HG02610 (cell line): ENCODE results near the gene RBM3.

Experiments used
- ATAC-seq: cut with Tn5 transposase; IDR thresholded peaks from one replicate; pipeline ENCODE4 v1.9.1; 2021; ENCODE audit warnings: mild to moderate bottlenecking, moderate library complexity; ENCODE audit not compliant: unreplicated experiment

The RBM3 gene

DNA sequence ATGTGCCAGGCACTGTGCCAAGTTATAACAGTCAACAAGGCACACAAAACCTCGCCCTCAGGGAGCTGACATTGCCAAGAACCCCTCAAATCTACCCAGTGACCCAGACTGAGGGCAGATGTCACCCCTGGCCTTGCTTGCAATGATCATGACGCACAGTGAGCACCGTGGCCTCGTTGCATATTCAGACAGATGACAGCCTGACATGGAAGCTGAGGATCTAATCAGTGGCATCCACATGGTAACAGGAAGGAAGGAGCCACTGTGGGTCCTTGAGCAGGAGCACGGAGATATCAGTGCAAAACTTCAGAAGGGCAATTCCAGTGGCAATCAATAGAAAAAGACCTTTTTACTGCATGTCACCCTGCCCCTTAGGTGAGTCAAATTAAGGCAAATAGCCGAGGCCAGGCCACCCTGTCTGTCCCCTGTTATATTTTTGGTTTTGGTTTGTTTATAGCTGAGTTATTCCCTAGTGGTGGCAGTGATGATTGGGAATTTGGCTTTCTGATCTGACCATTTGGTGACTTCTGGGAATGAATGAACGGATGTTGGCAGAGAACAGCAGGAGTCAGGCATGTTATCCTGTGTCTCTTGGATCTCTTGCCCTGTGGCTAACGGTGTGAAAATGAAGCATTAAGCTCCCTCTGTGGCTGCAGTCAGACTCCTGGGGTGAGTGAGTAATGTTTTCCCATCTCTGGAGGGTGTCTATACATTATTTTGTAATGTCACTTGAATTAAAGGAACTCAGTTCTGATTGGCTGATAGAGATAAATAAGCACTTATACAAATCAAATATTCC is 43.5 kb downstream of the RBM3 start:
- ATAC-seq: no peak

DNA sequence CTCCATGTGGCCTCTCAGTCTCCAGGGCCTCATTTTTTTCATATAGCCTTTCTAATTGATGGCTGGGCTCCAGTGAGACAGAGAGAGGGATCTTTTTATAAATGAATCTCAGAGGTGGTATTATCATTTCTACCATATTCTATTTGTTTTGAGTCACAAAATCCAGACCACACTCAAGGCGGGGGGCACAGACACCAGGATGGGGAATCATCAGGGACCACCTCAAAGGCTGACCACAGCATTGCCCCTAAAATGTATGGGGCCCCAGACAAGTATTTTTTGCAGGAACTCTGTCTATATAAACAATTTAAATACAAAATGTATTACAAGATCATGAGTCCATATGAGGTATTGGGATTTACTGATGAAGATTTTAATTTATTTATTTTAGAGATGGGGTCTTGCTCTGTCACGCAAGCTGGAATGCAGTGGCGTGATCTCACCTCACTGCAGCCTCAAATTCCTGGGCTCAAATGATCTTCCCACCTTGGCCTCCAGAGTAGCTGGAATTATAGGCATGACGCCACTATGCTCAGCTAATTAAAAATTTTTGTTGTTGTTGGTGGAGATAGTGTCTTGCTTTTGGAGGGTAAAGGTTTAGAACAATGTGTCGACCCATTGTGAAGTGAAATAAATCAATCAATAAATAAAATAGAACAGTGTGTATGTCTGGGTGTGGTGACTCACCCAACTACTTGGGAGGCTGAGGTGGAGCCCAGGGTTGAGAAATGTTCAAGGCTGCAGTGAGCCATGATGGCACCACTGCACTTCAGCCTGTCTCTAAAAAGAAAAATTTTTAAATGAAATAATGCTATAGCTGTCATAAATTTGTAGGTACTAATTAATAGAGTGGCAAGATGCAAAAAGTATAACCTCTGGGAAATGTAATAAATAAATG is 52.4 kb downstream of the RBM3 start:
- no peak for ATAC-seq
